ENCODE measurements around the gene HYPK.
"Not testable (repeated sequence)": the region's sequence is repeated elsewhere in the genome, so short reads cannot be mapped to it uniquely, and the experiment has no call there.

- not testable (repeated sequence) for TF ChIP-seq CTCF, POLR2A (IDR thresholded peaks at IDR 0.05)
These were observed 2.3 kb downstream of the HYPK start for GRCh38 chr15:43802676-43803075.
